H1 (cell line): ENCODE measurements around the gene S100A12. TPM values are rescaled to one million over a fixed set of nuclear protein-coding genes. Genes with fewer than 3 reads are reported as not detected.
A peak's percentile ranks its signal among the peaks of the same experiment; 100 is the strongest.

Experiments used
- CTCF ChIA-PET: fragments of 300-600 bp; sonication (Branson Sonifier 250); formaldehyde crosslinking; loops from one replicate; lab custom pipeline; 2021; ENCODE audit not compliant: partially characterized antibody; lab: Charles Lee
- POLR2A ChIA-PET: fragments of 300-600 bp; sonication (Branson Sonifier 250); formaldehyde crosslinking; loops from one replicate; lab custom pipeline; 2021; ENCODE audit warnings: inconsistent platforms; ENCODE audit not compliant: partially characterized antibody; lab: Charles Lee
- DNase-seq, 2 experiments: peaks; one replicate each; pipeline versions ENCODE4 v3.0.0 to v3.0.0-alpha.2; 2010 to 2022; ENCODE audit warnings: low spot score in 2 of 2, low read depth in 1 of 2, mixed read lengths in 1 of 2
- FAIRE-seq: peaks from 2 replicates; lab custom pipeline; 2011; peaks lifted over from hg19 to GRCh38; lab: Jason Lieb, UNC
- H2AFZ ChIP-seq: 2 replicates; pipeline ENCODE4 v1.8.1; 2012; ENCODE audit warnings: low read length, inconsistent platforms
- H2AK5ac ChIP-seq: 2 replicates; pipeline ENCODE4 v1.6.1; 2013; ENCODE audit warnings: low read depth, low read length
- H2BK120ac ChIP-seq: replicated peaks from 2 replicates; pipeline ENCODE3; 2013; ENCODE audit warnings: low read depth, low read length, inconsistent platforms
- H2BK12ac ChIP-seq: 2 replicates; pipeline ENCODE4 v1.6.1; 2013; ENCODE audit warnings: low read depth, low read length
- H2BK15ac ChIP-seq: 2 replicates; pipeline ENCODE4 v1.6.1; 2013; ENCODE audit warnings: low read length
- H2BK20ac ChIP-seq: 2 replicates; pipeline ENCODE4 v1.6.1; 2013; ENCODE audit warnings: low read length
- H2BK5ac ChIP-seq: 2 replicates; pipeline ENCODE4 v1.6.1; 2013; ENCODE audit warnings: low read depth, low read length
- H3K14ac ChIP-seq: 2 replicates; pipeline ENCODE4 v1.6.1; 2013; ENCODE audit warnings: inconsistent platforms; ENCODE audit not compliant: insufficient read length
- H3K18ac ChIP-seq: 2 replicates; pipeline ENCODE4 v1.6.1; 2013; ENCODE audit warnings: low read length; ENCODE audit errors: extremely low read depth
- H3K23ac ChIP-seq: 2 replicates; pipeline ENCODE4 v1.6.1; 2013; ENCODE audit warnings: inconsistent platforms; ENCODE audit not compliant: insufficient read length
- H3K23me2 ChIP-seq: 2 replicates; pipeline ENCODE4 v1.6.1; 2013; ENCODE audit warnings: low read depth, low read length
- H3K27ac ChIP-seq: 2 replicates; pipeline ENCODE4 v1.6.1; 2011; ENCODE audit warnings: low read depth, low read length, inconsistent platforms
- H3K27me3 ChIP-seq, 4 experiments: replicated peaks in 1 of 4; 1 replicate in 1 of 4; 2 replicates in 3 of 4; pipeline versions ENCODE4 v1.6.1 to v1.8.1; 2011 to 2013; ENCODE audit warnings: low read length in 3 of 4, mild to moderate bottlenecking in 3 of 4, inconsistent platforms in 2 of 4, mixed read lengths in 2 of 4, moderate library complexity in 1 of 4; ENCODE audit not compliant: control insufficient read depth in 3 of 4, insufficient read depth in 3 of 4; ENCODE audit errors: extremely low read depth in 1 of 4
- H3K36me3 ChIP-seq, 4 experiments: 2 replicates each; pipeline versions ENCODE4 v1.6.1 to v1.8.1; 2011 to 2013; ENCODE audit warnings: mild to moderate bottlenecking in 4 of 4, low read length in 3 of 4, moderate library complexity in 2 of 4, control low read depth in 1 of 4, inconsistent platforms in 1 of 4; ENCODE audit not compliant: insufficient read depth in 4 of 4, control insufficient read depth in 2 of 4
- H3K4ac ChIP-seq: replicated peaks from 2 replicates; pipeline ENCODE3; 2013; ENCODE audit warnings: low read length, low read depth, mixed read lengths, inconsistent platforms; ENCODE audit not compliant: insufficient read length
- H3K4me1 ChIP-seq, 4 experiments: replicated peaks in 1 of 4; 1 replicate in 1 of 4; 2 replicates in 3 of 4; pipeline versions ENCODE4 v1.6.1 to v1.8.1; 2011 to 2013; ENCODE audit warnings: low read length in 3 of 4, inconsistent platforms in 2 of 4, mixed read lengths in 1 of 4; ENCODE audit not compliant: insufficient read depth in 4 of 4, control insufficient read depth in 3 of 4
- H3K4me2 ChIP-seq, 2 experiments: 2 replicates each; pipeline versions ENCODE4 v1.6.1 to v1.8.1; 2011 to 2013; ENCODE audit warnings: low read depth in 2 of 2, low read length in 2 of 2, control low read depth in 1 of 2, inconsistent platforms in 1 of 2, mild to moderate bottlenecking in 1 of 2; ENCODE audit not compliant: insufficient read depth in 1 of 2
- H3K4me3 ChIP-seq, 4 experiments: fragments of 200-600, 300-600 bp in 1 of 4; sonication (generic), shearing (Covaris generic), sonication (Bioruptor Twin) in 1 of 4; 2 replicates each; pipeline versions ENCODE4 v1.5.1 to v1.8.1; 2011 to 2016; ENCODE audit warnings: low read length in 4 of 4, low read depth in 3 of 4, control low read depth in 2 of 4, inconsistent platforms in 2 of 4, mild to moderate bottlenecking in 2 of 4, mixed read lengths in 1 of 4, moderate library complexity in 1 of 4; ENCODE audit not compliant: insufficient read depth in 2 of 4; ENCODE audit errors: extremely low read depth in 1 of 4
- H3K56ac ChIP-seq: replicated peaks from 2 replicates; pipeline ENCODE3; 2013; ENCODE audit warnings: low read depth, mild to moderate bottlenecking, mixed read lengths, low read length, inconsistent platforms; ENCODE audit not compliant: insufficient read length
- H3K79me1 ChIP-seq: 2 replicates; pipeline ENCODE4 v1.6.1; 2013; ENCODE audit warnings: low read depth, low read length, control low read depth
- H3K79me2 ChIP-seq, 2 experiments: 2 replicates each; pipeline versions ENCODE4 v1.6.1 to v1.8.1; 2012 to 2013; ENCODE audit warnings: low read length in 2 of 2, mild to moderate bottlenecking in 2 of 2, inconsistent platforms in 1 of 2; ENCODE audit not compliant: insufficient read depth in 2 of 2, control insufficient read depth in 1 of 2
- H3K9ac ChIP-seq, 4 experiments: replicated peaks in 1 of 4; 1 replicate in 1 of 4; 2 replicates in 3 of 4; pipeline versions ENCODE4 v1.6.1 to v1.8.1; 2011 to 2013; ENCODE audit warnings: low read depth in 3 of 4, low read length in 3 of 4, control low read depth in 2 of 4, mild to moderate bottlenecking in 2 of 4, moderate library complexity in 2 of 4, inconsistent platforms in 1 of 4; ENCODE audit errors: extremely low read depth in 1 of 4
- H3K9me3 ChIP-seq, 2 experiments: 2 replicates each; pipeline versions ENCODE4 v1.6.1 to v1.8.1; 2012 to 2013; ENCODE audit warnings: mild to moderate bottlenecking in 2 of 2, moderate library complexity in 2 of 2, control low read depth in 1 of 2, inconsistent platforms in 1 of 2, low read depth in 1 of 2, low read length in 1 of 2, mixed read lengths in 1 of 2; ENCODE audit not compliant: insufficient read depth in 2 of 2
- H4K20me1 ChIP-seq, 2 experiments: replicated peaks in 1 of 2; 2 replicates each; pipeline versions ENCODE3 to v1.8.1; 2011 to 2013; ENCODE audit warnings: inconsistent platforms in 2 of 2, low read length in 2 of 2, mild to moderate bottlenecking in 1 of 2; ENCODE audit not compliant: insufficient read depth in 2 of 2, control insufficient read depth in 1 of 2
- H4K5ac ChIP-seq: 2 replicates; pipeline ENCODE4 v1.6.1; 2013; ENCODE audit warnings: low read length, low read depth, mixed read lengths, inconsistent platforms; ENCODE audit not compliant: insufficient read length
- H4K8ac ChIP-seq: 2 replicates; pipeline ENCODE4 v1.8.0; 2013; ENCODE audit warnings: mild to moderate bottlenecking, moderate library complexity, low read length, inconsistent platforms; ENCODE audit not compliant: insufficient read depth; ENCODE audit errors: extremely low read depth
- H4K91ac ChIP-seq: replicated peaks from 2 replicates; pipeline ENCODE3; 2013; ENCODE audit warnings: low read length, mixed read lengths, inconsistent platforms; ENCODE audit not compliant: insufficient read length
- ASH2L ChIP-seq: fragments of 200-600, 300-600 bp; sonication (generic); IDR thresholded peaks from one replicate; pipeline ENCODE4 v1.7.1; 2017; ENCODE audit warnings: low read length
- CREB1 ChIP-seq: IDR thresholded peaks from 2 replicates; pipeline ENCODE4 v1.6.1; 2012; ENCODE audit warnings: inconsistent platforms
- CTBP2 ChIP-seq: IDR thresholded peaks from 2 replicates; pipeline ENCODE4 v1.7.0; 2011; ENCODE audit warnings: borderline replicate concordance, mild to moderate bottlenecking, moderate library complexity, mixed read lengths, low read length; ENCODE audit not compliant: insufficient read depth, insufficient read length
- GABPA ChIP-seq: IDR thresholded peaks from 2 replicates; pipeline ENCODE4 v1.6.1; 2011; ENCODE audit warnings: mild to moderate bottlenecking, low read length, moderate library complexity, borderline replicate concordance; ENCODE audit not compliant: insufficient read depth
- KDM1A ChIP-seq: fragments of 200-600, 300-600 bp; sonication (generic); IDR thresholded peaks from 2 replicates; pipeline ENCODE4 v1.7.1; 2016; ENCODE audit warnings: mild to moderate bottlenecking, low read length, borderline replicate concordance
- POLR2A ChIP-seq, 2 experiments: IDR thresholded peaks; 1 replicate in 1 of 2; 2 replicates in 1 of 2; pipeline ENCODE4 v1.6.1; 2011; ENCODE audit warnings: low read depth in 2 of 2, low read length in 2 of 2, mild to moderate bottlenecking in 2 of 2; ENCODE audit errors: control extremely low read depth in 1 of 2
- RFX5 ChIP-seq: IDR thresholded peaks from 2 replicates; pipeline ENCODE4 v1.6.1; 2011; ENCODE audit warnings: low read depth, low read length, improper control_type of control experiment, borderline replicate concordance
- SP1 ChIP-seq: IDR thresholded peaks from 2 replicates; pipeline ENCODE4 v1.6.1; 2011; ENCODE audit warnings: low read depth, low read length
- SUZ12 ChIP-seq: fragments of 200-600 bp; sonication (generic); IDR thresholded peaks from 2 replicates; pipeline ENCODE4 v1.6.1; 2012; ENCODE audit warnings: mild to moderate bottlenecking, inconsistent platforms, low read length, moderate library complexity, mixed read lengths
- WGBS, 2 experiments: shearing (Covaris generic) in 1 of 2; methylation state at CpG; one replicate each; pipeline versions ENCODE4 v1.1.6 to v1.1.7; 2013 to 2015; ENCODE audit warnings: low lambda C conversion rate in 2 of 2, mixed read lengths in 2 of 2, inconsistent platforms in 1 of 2, low coverage in 1 of 2, missing lambda C conversion rate in 1 of 2; ENCODE audit not compliant: insufficient replicate concordance in 2 of 2, insufficient coverage in 1 of 2, insufficient read length in 1 of 2; ENCODE audit errors: extremely low coverage in 1 of 2, missing lambda C conversion rate in 1 of 2; 5-methylcytosine and 5-hydroxymethylcytosine counted together
- polyA plus RNA-seq, 7 experiments: library from polyadenylated mRNA; depleted of rRNA in 3 of 7; stranded (reverse) in 5 of 7; unstranded in 2 of 7; fragments of >200 nt in 5 of 7; fragments of 200-250 nt in 2 of 7; gene quantifications; 1 replicate in 5 of 7; 2 replicates in 1 of 7; 4 replicates in 1 of 7; pipeline versions ENCODE4 v1.2.1 to v1.2.3, GENCODE V29; 2011 to 2013; ENCODE audit warnings: missing spikeins in 2 of 7, mixed read lengths in 2 of 7
- total RNA-seq: library from RNA; stranded (reverse); fragmentation: NEBNext Ultra II Directional; extraction: Animal tissue kit (Norgen Biotek cat#: 25700); gene quantifications from 2 replicates; pipeline ENCODE4 v1.2.1, GENCODE V29; 2021
- TF ChIP-seq, protein P1 (sequence below): IDR thresholded peaks from 2 replicates; pipeline ENCODE4 v1.6.1; 2012; ENCODE audit warnings: inconsistent platforms
- TF ChIP-seq, protein P2 (sequence below): IDR thresholded peaks from 2 replicates; pipeline ENCODE4 v1.6.1; 2012; ENCODE audit warnings: inconsistent platforms

S100A12 gene
- total and polyA plus RNA-seq, 2 of the 8 experiments (the other 6 are each of a cell fraction or from before 2014, with no cell fraction given) = not detected

DNA sequence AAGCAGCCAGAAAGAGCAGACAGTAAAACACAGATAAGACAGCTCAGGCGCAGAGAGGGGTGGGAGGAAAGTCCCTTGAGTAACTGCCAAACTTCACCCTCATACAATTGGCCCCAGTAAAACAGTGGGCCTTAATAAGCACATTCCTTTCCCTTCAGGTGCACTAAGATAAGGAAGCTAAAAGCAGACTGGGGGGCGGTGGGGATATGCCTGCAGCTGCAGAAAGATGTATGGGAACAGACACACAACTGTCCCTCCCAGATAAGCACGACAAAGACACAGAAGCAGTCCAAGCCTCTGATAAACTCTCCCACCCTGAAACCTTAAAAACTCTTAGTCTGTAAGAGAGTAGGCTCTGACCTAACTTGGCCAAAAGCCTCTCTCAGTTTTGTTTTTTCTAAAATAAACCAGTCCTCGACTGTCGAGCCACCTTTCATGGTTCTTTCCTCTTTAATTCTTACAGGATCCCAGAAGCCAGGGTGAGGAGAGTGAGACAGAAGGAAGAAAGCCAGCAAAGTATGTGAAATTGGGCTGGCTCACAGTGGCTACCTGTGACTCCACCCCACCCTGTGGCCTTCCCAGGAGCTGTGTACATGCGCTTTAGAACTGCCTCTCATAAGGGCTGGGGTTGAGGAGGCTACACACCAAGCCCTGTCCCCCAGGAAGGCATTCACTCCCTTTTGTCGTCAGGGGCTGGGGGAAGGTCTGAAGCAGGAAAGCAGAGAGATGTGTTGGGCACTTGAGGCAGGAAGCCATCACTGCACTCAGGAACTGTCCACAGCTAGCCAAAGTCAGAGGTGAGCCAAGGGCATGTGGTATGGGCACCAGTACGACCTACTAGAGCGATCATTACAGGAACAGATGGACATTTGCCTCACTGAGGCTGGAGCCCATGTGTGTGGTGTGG is 31.4 kb downstream of the S100A12 start:
- H3K9me3 ChIP-seq = no peaks in the 10 kb centered on the region
- no peak overlapping the region for H2BK12ac ChIP-seq
- H2BK5ac ChIP-seq = no peak overlapping the region
- H3K56ac ChIP-seq = no peak overlapping the region
- peak overlapping the region; percentile 1; the same call in 1 of the 2 replicates for H2BK15ac ChIP-seq
- no peak overlapping the region for H3K27ac ChIP-seq
- ChIA-PET POLR2A (no interaction called here), CTCF (interaction anchor here (0.6 to 1.2 kb wide), 10 partner anchors 9 to 166 kb away, joined by 3 to 4 read pairs (median 3); partner anchors contain the start of genes PGLYRP3 and S100A9)
- H3K4me1 ChIP-seq = no peaks in the 10 kb centered on the region; a peak in 1 of 7 replicates
- no peak overlapping the region for H4K8ac ChIP-seq
- H2AFZ ChIP-seq = no peak overlapping the region
- H3K4me3 ChIP-seq = no peak overlapping the region
- H2BK20ac ChIP-seq = no peak overlapping the region
- no peak overlapping the region for H4K5ac ChIP-seq
- H3K9ac ChIP-seq = no peak overlapping the region
- peaks cover 0 to 2% (median 0%) of the 10 kb centered on the region in 4 experiments; a peak in 1 of 7 replicates for H3K27me3 ChIP-seq
- H3K14ac ChIP-seq = no peak overlapping the region
- H2BK120ac ChIP-seq = no peak overlapping the region
- 81% methylated on average over 9 of the region's 9 CpGs; no CpG with 5 or more reads in 1 of the 2 experiments for WGBS, 2 experiments
- no peak overlapping the region for H4K91ac ChIP-seq
- FAIRE-seq (no peak), DNase-seq (peak in 1 of 2 experiments; percentile 31)
- peak overlapping the region; percentile 27; the same call in 1 of the 2 replicates for H3K18ac ChIP-seq
- H3K79me2 ChIP-seq = no peaks in the 10 kb centered on the region
- H2AK5ac ChIP-seq = no peak overlapping the region
- no peaks in the 10 kb centered on the region for H3K36me3 ChIP-seq
- no peaks in the 10 kb centered on the region for H4K20me1 ChIP-seq
- no peaks in the 10 kb centered on the region for H3K79me1 ChIP-seq
- no peak overlapping the region for H3K4ac ChIP-seq
- no peak overlapping the region for H3K4me2 ChIP-seq
- no peak overlapping the region for H3K23ac ChIP-seq
- H3K23me2 ChIP-seq = no peaks in the 10 kb centered on the region
- TF ChIP-seq, protein P1, sequence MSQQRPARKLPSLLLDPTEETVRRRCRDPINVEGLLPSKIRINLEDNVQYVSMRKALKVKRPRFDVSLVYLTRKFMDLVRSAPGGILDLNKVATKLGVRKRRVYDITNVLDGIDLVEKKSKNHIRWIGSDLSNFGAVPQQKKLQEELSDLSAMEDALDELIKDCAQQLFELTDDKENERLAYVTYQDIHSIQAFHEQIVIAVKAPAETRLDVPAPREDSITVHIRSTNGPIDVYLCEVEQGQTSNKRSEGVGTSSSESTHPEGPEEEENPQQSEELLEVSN = no peak
- TF ChIP-seq ASH2L = no peak
- TF ChIP-seq KDM1A = no peak
- no peak for TF ChIP-seq CREB1
- TF ChIP-seq SUZ12 = no peak
- TF ChIP-seq POLR2A (IDR thresholded peaks at IDR 0.05; ENCODE audit: control extremely low read depth in 1 of 2, low read depth in 2 of 2, low read length in 2 of 2) = no peak
- no peak for TF ChIP-seq CTBP2
- no peak for TF ChIP-seq SP1
- TF ChIP-seq, protein P2, sequence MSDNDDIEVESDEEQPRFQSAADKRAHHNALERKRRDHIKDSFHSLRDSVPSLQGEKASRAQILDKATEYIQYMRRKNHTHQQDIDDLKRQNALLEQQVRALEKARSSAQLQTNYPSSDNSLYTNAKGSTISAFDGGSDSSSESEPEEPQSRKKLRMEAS = no peak
- TF ChIP-seq GABPA = no peak
- TF ChIP-seq RFX5 = no peak
